HG02970 (cell line): ENCODE measurements around the gene MCTP2.

Source experiments
- ATAC-seq: cut with Tn5 transposase; IDR thresholded peaks from one replicate; pipeline ENCODE4 v1.9.1; 2021; ENCODE audit warnings: mild to moderate bottlenecking, moderate library complexity, moderate number of reproducible peaks; ENCODE audit not compliant: unreplicated experiment, low FRiP score

Gene MCTP2

DNA sequence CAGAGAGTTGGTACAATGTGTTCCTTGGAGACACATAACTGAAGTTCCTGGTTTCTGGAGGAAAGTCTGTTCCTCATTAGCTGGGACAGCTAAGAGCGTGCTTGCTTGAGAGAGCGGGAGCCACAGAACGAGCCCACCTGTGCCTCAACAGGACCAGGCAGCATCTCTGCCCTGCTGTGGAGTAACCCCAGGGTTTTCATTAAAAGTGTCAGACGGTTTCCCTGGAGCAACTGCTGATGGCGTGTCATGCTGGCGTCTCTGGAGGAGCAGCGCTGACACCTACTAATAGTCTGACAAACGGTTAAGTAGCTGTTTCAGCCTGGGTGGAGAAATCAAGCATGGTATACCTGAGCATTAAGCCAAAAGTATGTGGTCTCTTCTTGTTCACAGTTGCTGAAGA, 150.0 kb downstream of the MCTP2 start:
- ATAC-seq = no peak

DNA sequence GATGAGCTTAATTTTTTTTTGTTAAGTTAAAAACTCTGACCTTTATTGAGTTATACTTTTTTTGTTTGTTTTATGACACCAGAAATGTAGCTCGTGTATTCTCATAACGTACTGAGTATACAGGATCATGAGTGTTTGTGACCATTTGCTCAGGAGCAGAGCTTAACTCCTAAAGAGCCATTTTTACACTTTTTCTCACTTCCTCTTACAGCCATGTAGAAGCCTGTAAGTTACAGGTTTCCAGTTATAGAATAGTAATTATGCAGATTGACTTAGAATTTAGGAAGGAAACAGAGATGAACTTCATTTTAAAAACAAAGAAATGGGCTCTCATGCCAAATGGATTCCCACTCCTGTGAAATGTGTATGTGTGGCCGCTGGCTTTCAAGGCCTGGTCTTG, 151.7 kb downstream of the MCTP2 start:
- no peak for ATAC-seq

DNA sequence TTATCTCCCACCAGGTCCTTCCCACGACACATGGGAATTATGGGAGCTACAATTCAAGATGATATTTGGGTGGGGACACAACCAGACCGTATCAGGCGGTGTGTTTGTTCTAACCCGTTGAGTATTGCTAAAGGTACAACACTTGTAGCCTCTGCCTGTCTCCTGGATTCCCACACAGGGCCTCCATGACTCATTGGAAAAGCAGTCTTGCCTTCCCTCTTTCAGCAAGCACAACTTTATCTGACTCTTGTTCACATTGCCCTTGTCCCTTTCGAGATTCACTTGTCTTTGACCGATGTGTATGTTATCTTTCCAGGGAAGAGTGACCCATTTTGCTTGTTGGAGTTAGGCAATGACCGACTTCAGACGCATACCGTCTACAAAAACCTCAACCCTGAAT, 152.3 kb downstream of the MCTP2 start:
- ATAC-seq = no peak

DNA sequence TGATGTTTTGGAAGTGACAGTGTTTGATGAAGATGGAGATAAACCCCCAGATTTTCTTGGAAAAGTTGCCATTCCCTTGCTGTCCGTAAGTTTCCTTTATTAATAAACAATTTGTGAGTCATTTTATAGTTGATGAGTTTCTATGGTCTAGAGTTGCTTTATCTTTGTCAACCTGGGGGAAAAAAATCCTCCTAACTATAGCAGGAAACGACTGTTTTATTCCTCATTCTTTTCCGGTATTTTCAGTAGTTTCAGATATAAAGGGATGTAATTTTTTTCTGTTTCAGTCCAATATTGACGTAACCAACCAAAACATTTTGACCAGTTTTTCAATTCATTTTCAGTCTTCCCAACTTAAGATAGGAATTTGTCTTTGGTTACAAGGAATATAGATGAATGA, 154.1 kb downstream of the MCTP2 start:
- no peak for ATAC-seq

DNA sequence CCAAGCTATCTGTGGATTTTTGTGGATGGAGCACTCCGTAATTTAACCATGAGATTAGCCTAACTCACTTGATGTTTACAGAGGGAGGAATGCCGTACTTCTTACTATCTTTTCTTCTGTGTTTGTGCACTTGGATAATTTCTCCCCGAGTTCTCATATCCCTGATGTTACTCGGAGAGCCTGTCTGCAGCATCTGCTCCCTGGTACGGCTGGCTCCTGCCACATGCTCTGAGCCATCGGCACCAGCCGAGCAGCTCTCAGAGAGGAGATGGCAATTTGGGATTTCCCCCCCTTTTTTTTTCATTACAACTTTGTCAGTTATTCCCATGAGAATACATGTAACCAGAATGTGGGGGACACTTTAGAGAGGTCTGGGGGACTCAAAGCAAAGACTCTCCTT, 155.0 kb downstream of the MCTP2 start:
- no peak for ATAC-seq

DNA sequence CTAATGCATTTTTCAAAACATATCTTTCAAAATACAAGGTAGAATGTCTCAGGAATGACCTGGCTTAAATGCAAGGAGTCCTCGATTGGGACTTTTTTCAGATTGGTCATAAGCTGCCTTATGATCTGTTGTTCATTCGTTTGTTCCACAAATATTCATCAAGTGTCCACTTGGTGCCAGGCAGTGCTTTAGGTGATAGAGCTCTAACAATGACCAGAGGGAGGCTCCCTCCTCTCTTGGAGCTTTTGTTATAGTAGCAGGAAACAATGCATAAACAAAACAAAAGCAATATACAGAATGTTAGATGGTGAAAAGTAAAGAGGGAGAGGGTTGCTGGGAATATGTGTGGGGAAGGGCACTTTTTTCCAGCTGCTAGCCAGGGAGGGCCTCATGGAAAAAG, 156.1 kb downstream of the MCTP2 start:
- ATAC-seq = no peak

DNA sequence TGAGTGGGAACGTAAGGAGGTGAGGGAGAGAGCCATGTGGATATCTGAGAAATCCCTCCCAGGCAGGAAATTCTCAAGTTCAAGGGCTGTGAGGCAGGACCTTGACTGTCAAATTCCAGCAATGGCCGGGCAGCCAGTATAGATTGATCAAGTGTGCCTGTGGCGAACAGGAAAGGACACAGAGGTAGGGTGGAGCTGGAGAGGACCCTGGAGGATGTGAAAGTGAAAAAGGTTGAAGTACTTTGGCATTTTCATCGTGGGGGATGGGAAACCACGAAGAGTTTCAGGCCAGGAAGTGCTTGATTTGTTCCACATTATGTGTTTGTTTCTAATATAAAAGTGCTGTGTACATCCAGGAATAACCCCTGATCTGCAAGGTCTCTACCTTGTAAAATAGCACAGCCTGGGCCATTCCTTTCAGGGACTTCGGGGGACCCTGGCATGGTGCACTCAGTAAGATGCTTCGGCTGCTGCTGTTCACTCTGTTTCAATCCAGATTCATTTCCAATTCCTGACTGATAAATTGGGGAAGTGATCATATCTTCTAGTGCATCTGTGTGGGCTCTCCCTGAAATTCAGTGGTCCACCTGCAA, 156.6 kb downstream of the MCTP2 start:
- ATAC-seq = no peak

DNA sequence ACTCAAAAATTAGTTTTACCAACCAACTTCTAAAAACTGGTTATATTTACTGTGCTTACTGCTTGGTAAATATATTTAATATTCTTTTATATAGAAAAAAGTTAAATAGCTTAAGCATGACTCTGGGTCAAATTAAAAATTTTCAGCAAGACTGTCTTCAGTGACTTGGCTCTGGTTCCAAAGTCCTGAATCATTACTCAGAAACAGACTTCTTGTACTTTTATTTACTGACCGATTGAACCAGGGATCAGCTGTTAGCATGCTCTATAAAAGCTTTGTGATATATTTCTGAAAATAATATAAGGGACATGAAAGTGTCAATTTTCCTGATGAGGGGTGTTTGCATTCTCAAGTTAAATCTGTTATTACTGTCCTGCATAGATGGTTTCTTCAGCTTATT, 164.3 kb downstream of the MCTP2 start:
- ATAC-seq = no peak

DNA sequence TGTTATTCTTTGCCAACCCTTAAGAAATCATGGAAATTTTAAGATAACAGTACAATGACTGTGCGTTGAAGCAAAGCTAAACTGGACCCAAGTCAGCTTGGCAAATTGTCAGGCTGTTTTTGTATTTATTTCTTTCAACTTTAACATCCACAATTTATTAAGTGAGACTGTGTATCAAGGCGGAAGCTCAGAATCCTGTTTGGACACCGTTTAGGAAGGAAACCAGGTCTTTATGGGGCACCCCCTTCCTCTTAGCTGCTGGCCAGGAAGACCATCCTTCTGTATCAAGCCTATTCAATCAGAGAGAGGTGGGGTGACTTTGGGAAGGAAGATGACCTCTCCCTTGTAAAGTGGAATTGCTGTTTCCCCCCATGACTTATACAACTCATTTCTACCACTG, 166.0 kb downstream of the MCTP2 start:
- ATAC-seq = no peak

DNA sequence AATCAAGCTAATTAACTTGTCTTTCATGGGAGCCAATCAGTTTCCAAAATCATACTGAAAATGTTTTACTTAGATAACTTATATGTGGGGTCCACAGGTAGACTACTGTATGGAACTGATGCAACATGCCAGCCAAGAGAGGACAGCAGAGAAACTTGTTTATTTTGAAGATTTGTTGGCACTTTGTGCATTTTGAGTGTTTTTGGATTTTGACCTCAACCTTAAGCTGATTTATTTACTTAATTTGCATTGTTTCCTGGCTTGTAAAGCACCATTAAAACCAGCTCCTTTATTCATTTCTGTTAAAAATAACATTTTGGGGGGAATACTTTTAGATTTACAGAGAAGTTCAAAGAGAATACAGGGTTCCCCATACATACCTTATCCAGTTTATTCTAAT, 166.6 kb downstream of the MCTP2 start:
- no peak for ATAC-seq

DNA sequence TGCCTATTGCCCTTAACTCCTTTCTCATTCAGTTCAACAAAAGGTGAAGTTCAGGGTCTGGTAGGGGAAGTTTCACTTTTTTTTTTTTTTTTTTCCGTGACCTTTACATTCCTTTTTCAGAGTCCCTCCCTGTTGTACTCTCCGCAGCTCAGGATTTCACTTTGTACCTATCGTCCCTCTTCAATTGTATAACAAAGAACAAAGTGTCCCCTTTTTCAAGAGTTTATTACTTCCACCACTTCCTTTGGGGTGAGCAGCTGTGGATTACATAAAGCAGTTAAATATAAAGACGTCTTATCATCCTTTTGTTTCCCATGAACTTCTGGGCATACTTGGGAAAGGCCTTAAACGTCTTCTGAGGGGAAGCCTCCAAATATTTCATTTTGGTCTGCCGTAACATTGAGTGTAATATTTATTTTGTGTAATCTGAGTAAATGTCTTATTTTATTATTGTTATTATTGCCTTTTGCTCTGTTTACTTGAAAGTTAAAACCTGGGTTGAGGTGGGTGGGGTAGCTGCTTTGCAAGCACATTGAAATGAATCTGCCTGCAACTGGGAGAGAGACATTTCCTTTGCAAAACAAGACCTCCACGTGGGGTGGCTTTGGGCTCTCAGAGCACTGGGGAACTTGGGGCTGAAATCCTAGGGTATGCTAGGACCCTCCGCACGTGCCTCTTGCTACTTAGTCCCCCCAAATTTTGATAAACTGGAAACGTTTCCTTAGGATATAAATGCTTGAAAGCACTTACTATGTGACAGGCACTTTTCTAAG, 169.4 kb downstream of the MCTP2 start:
- no peak for ATAC-seq

DNA sequence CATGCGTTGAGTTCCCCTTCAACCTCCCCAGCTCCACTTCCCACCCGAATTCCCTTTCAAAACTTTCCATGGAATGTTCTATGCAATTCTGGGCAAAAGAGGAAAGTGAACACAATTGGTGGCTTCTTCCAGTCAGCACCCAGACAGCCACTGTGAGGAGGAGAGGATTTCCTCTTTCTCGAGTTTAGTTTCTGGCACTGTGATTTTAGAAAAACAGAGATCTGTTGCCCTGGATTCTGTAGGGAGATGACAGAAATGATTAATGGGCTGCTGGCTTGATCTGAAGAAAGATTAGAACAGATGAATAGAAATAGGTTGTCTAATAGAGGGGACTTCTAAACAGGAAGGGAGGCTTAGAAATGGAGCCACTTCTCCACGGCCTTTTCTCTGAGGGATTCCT, 172.0 kb downstream of the MCTP2 start:
- no peak for ATAC-seq

DNA sequence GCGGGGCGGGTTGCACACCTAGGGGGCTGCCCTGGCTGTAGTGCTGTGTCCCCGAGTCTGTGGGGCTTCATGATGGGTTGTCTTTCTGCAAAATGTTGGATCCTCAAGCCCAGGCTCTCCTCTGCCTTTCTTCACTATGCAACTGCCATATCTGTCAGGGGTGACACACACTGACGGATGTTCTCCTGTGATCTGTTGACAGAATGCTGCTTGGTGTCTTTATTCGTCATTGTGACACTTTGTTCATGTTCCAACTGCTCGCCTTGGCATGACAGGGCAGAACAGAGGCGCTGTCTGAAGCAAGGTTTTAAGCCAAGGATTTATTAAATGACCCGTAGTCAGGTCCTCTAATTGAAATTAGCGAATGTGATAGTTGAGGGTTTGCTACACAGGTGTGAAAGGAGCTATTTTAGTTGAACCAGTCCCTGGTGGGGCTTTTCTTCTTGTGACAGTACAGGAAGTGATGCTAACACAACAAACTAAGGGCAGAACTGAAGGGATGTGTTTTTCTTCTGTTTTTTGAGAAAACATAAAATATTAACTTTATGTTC, 173.4 kb downstream of the MCTP2 start:
- ATAC-seq = no peak

DNA sequence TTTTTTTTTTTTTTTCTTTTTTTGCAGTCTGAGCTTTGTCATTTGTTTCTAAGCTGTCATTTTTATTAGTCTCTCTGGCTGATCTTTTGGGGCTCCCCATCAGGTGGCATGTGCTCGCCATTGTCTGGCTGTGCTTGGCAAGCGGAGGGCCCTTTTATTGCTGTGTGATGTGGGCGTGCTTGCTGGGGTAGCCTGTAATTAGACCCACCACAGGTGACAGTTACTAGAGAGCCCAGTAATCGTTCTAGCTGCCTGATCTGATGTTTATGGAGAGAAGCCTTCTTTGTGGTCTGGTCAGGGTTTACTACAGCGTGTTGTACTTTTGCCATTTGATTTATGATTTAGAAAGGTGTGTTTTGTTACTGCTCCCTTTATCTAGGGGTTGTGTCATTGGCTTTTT, 179.9 kb downstream of the MCTP2 start:
- no peak for ATAC-seq

DNA sequence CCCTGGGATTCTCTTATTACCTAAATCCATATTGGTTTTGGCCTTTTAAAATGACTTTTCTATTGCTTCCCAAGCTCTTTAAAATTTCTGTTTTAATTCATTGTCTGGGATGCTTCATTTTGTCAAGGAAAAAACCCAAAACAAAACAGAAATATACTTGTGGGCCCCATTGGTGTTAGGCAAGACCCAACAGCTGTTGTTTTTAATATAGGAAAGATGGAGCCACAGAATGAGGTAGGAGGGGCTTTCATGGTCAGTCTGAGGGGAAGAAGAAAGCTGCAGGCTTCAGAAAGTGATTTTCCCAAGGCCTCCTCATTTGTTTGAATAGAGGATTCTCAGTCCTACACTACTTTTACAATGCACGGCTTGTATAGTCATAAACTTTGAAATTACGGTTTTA, 180.5 kb downstream of the MCTP2 start:
- no peak for ATAC-seq

DNA sequence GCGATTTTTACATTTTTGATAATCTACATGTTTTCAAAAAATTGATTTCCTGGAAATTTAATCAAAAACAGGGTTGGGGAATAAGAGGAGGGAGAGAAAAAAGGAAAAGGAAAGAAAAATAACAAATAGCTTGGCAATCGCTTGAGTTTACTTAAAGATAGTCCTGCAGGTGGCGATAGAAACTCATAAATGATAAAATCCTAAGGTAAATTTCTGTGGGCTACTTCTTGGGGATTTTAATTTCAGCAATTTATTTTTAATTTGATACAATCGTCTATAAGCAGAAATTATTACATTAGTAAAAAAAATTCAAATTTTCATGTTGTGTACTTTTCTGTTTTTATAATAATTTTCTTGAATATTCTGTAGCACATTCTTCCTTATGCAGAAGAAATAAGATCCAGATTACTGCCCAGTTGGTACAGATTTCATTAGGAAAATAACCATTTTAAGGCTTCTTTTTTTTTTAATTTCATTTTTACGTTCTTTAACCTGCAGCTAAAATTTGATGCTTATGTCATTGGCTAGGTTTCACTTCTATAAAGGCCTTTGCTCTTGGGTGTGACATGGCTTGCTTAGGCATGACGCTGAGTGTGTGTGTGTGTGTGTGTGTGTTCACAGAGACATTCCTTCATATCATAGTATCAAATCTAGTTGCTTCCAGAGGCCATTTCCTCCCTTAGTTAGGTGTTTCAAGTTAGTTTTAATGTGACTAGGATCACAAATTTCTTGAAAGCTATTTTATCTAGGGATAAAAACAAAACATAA, 181.8 kb downstream of the MCTP2 start:
- no peak for ATAC-seq

DNA sequence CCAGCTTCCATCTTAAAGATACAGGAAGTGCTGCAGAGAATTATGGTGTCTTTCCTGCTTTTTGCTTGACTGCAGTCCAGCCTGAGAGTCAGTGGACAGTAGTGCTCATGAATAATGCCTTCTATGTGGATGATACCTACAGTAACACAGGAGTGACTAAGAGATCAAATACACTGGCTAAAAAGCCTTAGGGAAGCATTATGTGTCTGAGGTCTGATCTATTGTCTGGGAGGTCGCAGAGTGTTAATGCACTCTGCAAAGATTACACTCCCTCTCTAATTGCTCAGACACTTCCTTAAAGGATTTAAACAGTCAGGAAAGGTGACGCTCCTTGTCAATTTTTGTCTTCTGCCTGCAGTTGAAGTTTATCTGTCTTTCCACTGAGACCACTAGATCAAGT, 183.6 kb downstream of the MCTP2 start:
- ATAC-seq = no peak

DNA sequence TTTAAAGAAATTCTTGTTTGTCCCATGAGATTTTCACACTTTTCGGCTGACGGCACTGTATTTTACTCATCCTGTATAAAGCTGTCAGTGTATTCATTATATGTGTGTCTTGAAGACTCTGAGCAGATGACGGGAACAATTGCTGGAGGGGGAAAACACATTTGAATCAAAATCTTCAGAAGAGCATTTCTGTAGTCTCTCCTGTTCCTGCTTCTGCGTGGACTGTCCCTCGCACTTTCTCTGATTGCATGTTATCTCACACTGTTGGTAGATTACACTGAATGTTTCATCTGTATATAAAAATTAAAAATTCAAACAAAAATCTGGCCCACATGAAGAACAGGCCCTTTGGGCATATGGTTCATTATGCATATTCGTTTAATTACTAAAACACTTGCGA, 184.9 kb downstream of the MCTP2 start:
- ATAC-seq = no peak

DNA sequence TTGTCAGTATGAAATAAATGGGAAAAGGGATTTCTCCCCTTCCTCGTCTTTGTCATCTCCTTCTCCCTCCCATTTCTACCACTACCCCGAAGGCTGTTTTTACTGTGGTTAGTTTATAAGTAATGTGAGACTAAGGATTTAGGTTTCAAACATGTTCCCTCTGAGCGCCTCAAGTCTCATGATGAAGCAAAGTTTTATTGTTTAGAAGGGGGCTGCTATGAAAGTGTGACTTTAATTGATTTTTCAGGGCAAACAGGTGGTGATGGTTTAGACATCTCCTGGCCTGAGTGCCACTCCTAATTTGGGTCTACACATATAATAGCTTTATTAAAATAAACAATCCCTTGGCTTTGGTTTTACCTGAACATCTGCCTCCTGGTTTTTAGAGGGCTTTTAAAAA, 185.5 kb downstream of the MCTP2 start:
- no peak for ATAC-seq

DNA sequence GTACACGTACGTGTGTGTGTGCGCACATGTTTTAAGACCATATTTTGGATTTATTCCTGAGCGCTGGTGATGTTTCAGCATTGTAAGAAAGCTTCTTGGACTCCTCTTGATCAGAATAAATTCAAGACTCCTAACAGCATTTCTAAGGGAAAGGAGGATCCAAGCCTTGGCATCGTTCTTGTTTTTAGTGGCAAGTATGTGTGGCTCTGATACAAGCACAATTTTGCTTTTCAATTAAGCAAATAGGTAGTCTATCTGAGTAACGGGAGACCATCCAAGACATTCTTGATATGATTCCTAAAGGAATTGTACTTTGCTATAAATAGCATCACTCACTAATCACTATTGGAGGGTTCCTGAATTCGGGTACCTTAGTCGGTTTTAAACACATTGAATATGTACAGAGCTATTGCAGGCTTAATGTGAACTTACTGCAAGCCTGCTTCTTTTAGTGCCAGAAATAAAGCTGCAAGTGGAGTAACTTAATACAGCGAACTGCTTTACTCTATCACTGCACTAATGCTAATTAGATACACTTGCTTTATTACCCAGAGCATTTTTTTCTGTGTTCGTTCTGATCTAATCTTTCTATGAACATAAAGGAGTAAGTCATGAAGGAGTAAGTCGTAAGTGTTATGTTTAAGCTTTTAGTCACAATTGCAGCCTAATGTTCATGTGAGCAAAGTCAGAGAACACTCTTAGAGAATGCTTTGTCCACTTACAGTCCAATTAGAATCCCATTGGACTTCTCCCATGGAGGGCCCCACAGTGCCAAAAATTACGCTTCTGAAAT, 186.3 kb downstream of the MCTP2 start:
- no peak for ATAC-seq

DNA sequence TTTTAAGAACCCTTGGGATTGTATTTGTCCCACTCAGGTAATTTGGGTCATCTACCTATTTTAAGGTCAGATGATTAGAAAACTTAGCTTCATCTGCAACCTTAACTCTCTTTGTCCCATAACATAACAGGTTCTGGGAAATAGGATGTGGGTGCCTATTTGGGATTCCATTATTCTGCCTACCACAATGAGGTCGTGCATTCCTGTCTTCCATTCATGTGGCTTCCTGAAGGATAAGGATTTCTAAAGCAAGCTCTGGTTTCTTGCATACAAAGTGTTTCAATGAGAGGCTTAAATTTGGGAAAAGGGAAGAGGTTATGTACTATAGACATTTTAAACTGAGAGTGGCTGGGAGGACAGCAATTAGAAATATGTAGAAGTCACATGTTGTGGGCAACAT, 190.3 kb downstream of the MCTP2 start:
- no peak for ATAC-seq
